Trophoblast cell (in vitro differentiated cells and primary cell): Measurements from ENCODE around the gene IMMP2L.

ENCODE experiments used
- DNase-seq, 2 donors: peaks; one replicate each; pipeline ENCODE4 v3.0.0-alpha.2; 2016
- H2AFZ ChIP-seq: 2 replicates; pipeline ENCODE4 v1.6.1; 2013; ENCODE audit warnings: low read length, moderate library complexity, mild to moderate bottlenecking; ENCODE audit not compliant: insufficient read depth, poor library complexity
- H2AK5ac ChIP-seq: 2 replicates; pipeline ENCODE4 v1.6.1; 2013; ENCODE audit warnings: mild to moderate bottlenecking, low read length
- H2BK120ac ChIP-seq: 2 replicates; pipeline ENCODE4 v1.6.1; 2013; ENCODE audit warnings: low read length, mild to moderate bottlenecking, moderate library complexity; ENCODE audit not compliant: insufficient read depth, poor library complexity
- H2BK12ac ChIP-seq: 2 replicates; pipeline ENCODE4 v1.6.1; 2013; ENCODE audit warnings: mild to moderate bottlenecking, low read length, moderate library complexity
- H2BK5ac ChIP-seq: 2 replicates; pipeline ENCODE4 v1.6.1; 2013; ENCODE audit warnings: low read length, low read depth, moderate library complexity, mild to moderate bottlenecking; ENCODE audit not compliant: poor library complexity
- H3K14ac ChIP-seq: 2 replicates; pipeline ENCODE4 v1.6.1; 2013; ENCODE audit warnings: mild to moderate bottlenecking, low read length
- H3K18ac ChIP-seq: 2 replicates; pipeline ENCODE4 v1.6.1; 2013; ENCODE audit warnings: mild to moderate bottlenecking, low read length
- H3K23ac ChIP-seq: 2 replicates; pipeline ENCODE4 v1.6.1; 2013; ENCODE audit warnings: low read length
- H3K27ac ChIP-seq: 2 replicates; pipeline ENCODE4 v1.5.1; 2013; ENCODE audit warnings: low read depth, mild to moderate bottlenecking, inconsistent platforms, low read length, moderate library complexity
- H3K27me3 ChIP-seq: 2 replicates; pipeline ENCODE4 v1.6.1; 2013; ENCODE audit warnings: inconsistent platforms, mild to moderate bottlenecking, low read length, moderate library complexity; ENCODE audit not compliant: insufficient read depth
- H3K36me3 ChIP-seq, 2 experiments: 1 replicate in 1 of 2; 2 replicates in 1 of 2; pipeline ENCODE4 v1.6.1; 2013; ENCODE audit warnings: low read length in 2 of 2, mild to moderate bottlenecking in 2 of 2, moderate library complexity in 1 of 2; ENCODE audit not compliant: insufficient read depth in 2 of 2, control insufficient read depth in 1 of 2
- H3K4ac ChIP-seq: 2 replicates; pipeline ENCODE4 v1.6.1; 2013; ENCODE audit warnings: low read depth, mild to moderate bottlenecking, low read length, moderate library complexity
- H3K4me1 ChIP-seq, 2 experiments: 1 replicate in 1 of 2; 2 replicates in 1 of 2; pipeline ENCODE4 v1.6.1; 2013; ENCODE audit warnings: low read length in 2 of 2, mild to moderate bottlenecking in 2 of 2, moderate library complexity in 1 of 2; ENCODE audit not compliant: insufficient read depth in 2 of 2, control insufficient read depth in 1 of 2
- H3K4me2 ChIP-seq: 2 replicates; pipeline ENCODE4 v1.6.1; 2013; ENCODE audit warnings: inconsistent platforms, mild to moderate bottlenecking, low read length, moderate library complexity
- H3K4me3 ChIP-seq: 2 replicates; pipeline ENCODE4 v1.5.1; 2013; ENCODE audit warnings: mild to moderate bottlenecking, low read depth, low read length, inconsistent platforms
- H3K79me1 ChIP-seq: one replicate; pipeline ENCODE4 v1.6.1; 2013; ENCODE audit warnings: low read length
- H3K79me2 ChIP-seq: 2 replicates; pipeline ENCODE4 v1.6.1; 2013; ENCODE audit warnings: low read length, mild to moderate bottlenecking; ENCODE audit not compliant: control insufficient read depth, insufficient read depth, poor library complexity
- H3K9ac ChIP-seq: 2 replicates; pipeline ENCODE4 v1.6.1; 2013; ENCODE audit warnings: mild to moderate bottlenecking, low read length
- H3K9me3 ChIP-seq: 2 replicates; pipeline ENCODE4 v1.6.1; 2013; ENCODE audit warnings: low read depth, mild to moderate bottlenecking, control low read depth, inconsistent platforms, low read length; ENCODE audit not compliant: insufficient read depth
- H4K12ac ChIP-seq: 2 replicates; pipeline ENCODE4 v1.6.1; 2013; ENCODE audit warnings: low read depth, mild to moderate bottlenecking, low read length, moderate library complexity
- H4K8ac ChIP-seq: 2 replicates; pipeline ENCODE4 v1.6.1; 2013; ENCODE audit warnings: low read depth, mild to moderate bottlenecking, low read length, moderate library complexity
- H4K91ac ChIP-seq: one replicate; pipeline ENCODE4 v1.6.1; 2013; ENCODE audit warnings: low read depth, mild to moderate bottlenecking, low read length, moderate library complexity
- WGBS: extraction: QIAGEN DNeasy Blood & Tissue Kit; methylation state at CpG from one replicate; pipeline ENCODE4 v1.1.7; 2013; ENCODE audit warnings: missing lambda C conversion rate; ENCODE audit not compliant: insufficient read length, insufficient coverage; ENCODE audit errors: extremely low coverage; 5-methylcytosine and 5-hydroxymethylcytosine counted together

The IMMP2L gene

DNA sequence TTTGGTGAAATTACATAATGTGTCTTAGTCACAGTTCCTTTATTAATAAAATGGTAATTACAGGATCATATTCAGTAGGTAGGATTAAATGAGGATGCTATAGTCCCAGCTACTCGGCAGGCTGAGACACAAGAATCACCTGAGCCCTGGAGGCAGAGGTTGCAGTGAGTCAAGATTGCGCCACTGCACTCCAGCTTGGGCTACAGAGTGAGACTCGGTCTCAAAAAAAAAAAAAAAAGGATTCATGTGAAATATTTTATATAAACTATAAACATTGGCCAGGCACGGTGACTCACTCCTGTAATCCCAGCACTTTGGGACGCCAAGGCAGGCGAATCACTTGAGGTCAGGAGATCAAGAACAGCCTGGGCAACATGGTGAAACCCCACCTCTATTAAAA lies 197.9 kb downstream of the IMMP2L start:
- H2AK5ac ChIP-seq, result no peak overlapping the region
- H3K27ac ChIP-seq, result no peak overlapping the region
- no peak overlapping the region for H3K9ac ChIP-seq
- no peak overlapping the region for H2BK12ac ChIP-seq
- H3K79me2 ChIP-seq, result no peaks in the 10 kb centered on the region
- H2BK5ac ChIP-seq, result no peak overlapping the region
- no peak overlapping the region for H4K8ac ChIP-seq
- H3K4me2 ChIP-seq, result no peak overlapping the region
- no peak overlapping the region for H3K4ac ChIP-seq
- H3K79me1 ChIP-seq, result no peaks in the 10 kb centered on the region
- no peak overlapping the region for H3K23ac ChIP-seq
- no peak overlapping the region for H2BK120ac ChIP-seq
- no peak overlapping the region for H3K14ac ChIP-seq
- no peak overlapping the region for H3K4me3 ChIP-seq
- H2AFZ ChIP-seq, result no peak overlapping the region
- no peak overlapping the region for H4K12ac ChIP-seq
- H3K18ac ChIP-seq, result no peak overlapping the region
- no CpG with 5 or more reads among the region's 6 CpGs for WGBS
- peak; percentile 16 to 37 for DNase-seq
- no peaks in the 10 kb centered on the region for H3K27me3 ChIP-seq
- H3K4me1 ChIP-seq, result no peaks in the 10 kb centered on the region
- H3K36me3 ChIP-seq, result no peaks in the 10 kb centered on the region
- H3K9me3 ChIP-seq, result no peaks in the 10 kb centered on the region
- H4K91ac ChIP-seq, result no peak overlapping the region

DNA sequence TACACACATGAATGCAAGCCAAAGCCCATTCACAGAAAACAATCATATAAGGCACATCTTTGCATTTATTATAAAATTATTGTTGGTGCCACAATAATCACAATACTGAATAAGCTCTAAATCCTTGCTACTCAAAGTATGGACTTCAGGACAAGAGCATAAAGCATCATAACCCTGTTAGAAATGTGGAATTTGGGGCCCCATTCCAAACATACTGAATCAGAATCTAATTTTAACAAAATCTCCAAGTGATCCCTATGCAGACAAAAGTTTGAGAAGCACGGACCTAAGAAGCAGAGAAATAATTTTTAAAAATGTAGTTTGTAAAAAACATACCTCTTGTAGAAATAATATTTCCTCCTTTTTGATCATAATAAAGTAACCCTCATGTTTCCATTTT lies 199.2 kb downstream of the IMMP2L start:
- no peaks in the 10 kb centered on the region for H3K27me3 ChIP-seq
- no peak overlapping the region for H3K23ac ChIP-seq
- H3K14ac ChIP-seq, result no peak overlapping the region
- no peaks in the 10 kb centered on the region for H3K9me3 ChIP-seq
- no peak overlapping the region for H2AFZ ChIP-seq
- H3K4ac ChIP-seq, result no peak overlapping the region
- H3K27ac ChIP-seq, result no peak overlapping the region
- H3K9ac ChIP-seq, result no peak overlapping the region
- no peaks in the 10 kb centered on the region for H3K36me3 ChIP-seq
- no peak overlapping the region for H4K91ac ChIP-seq
- no peak for DNase-seq
- WGBS, result no CpG with 5 or more reads among the region's 1 CpG
- H3K79me2 ChIP-seq, result no peaks in the 10 kb centered on the region
- H3K4me2 ChIP-seq, result no peak overlapping the region
- no peak overlapping the region for H4K8ac ChIP-seq
- no peak overlapping the region for H2BK120ac ChIP-seq
- no peak overlapping the region for H2BK5ac ChIP-seq
- H3K18ac ChIP-seq, result no peak overlapping the region
- H2BK12ac ChIP-seq, result no peak overlapping the region
- H2AK5ac ChIP-seq, result no peak overlapping the region
- no peak overlapping the region for H3K4me3 ChIP-seq
- no peak overlapping the region for H4K12ac ChIP-seq
- no peaks in the 10 kb centered on the region for H3K4me1 ChIP-seq
- H3K79me1 ChIP-seq, result no peaks in the 10 kb centered on the region

DNA sequence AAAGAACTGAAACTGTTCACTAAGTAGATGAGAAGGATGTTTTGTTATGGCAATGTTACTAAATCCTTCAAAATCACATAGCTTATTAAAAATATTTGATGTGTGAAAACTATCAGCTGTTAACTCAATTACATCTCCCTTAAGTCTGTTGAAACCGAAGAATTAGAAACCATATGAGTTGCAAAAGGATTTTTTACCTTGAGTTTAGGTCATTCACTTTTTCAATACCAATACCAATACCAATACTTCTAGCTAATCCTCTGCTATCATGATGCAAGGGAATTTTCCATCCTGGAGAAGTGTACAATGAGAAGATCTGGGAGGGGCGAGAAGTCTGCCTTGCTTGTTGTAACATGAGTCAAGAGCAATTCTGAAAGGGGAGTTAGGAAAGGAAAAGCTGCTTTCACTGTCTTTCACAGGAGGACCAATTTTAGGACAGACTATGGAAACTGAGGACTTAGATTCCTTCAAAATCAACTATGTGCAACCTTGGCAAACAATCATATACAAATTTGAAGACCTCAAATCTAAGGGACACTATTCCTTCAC lies 199.7 kb downstream of the IMMP2L start:
- Histone ChIP-seq H3K23ac (no peak overlapping the region), H3K4me1 (peaks cover 0 to 1% of the 10 kb centered on the region in 2 experiments), H3K14ac (no peak overlapping the region), H4K8ac (no peak overlapping the region), H3K79me2 (no peaks in the 10 kb centered on the region), H3K9ac (no peak overlapping the region), H4K12ac (no peak overlapping the region), H3K4me2 (no peak overlapping the region), H2BK5ac (no peak overlapping the region), H3K18ac (no peak overlapping the region), H2BK12ac (no peak overlapping the region), H2BK120ac (no peak overlapping the region), H3K27ac (no peak overlapping the region), H2AFZ (no peak overlapping the region), H3K27me3 (no peaks in the 10 kb centered on the region), H3K9me3 (no peaks in the 10 kb centered on the region), H3K4me3 (no peak overlapping the region), H4K91ac (no peak overlapping the region), H3K4ac (no peak overlapping the region), H3K79me1 (no peaks in the 10 kb centered on the region), H2AK5ac (no peak overlapping the region), H3K36me3 (no peaks in the 10 kb centered on the region)
- no CpG with 5 or more reads among the region's 2 CpGs for WGBS
- DNase-seq, result no peak

DNA sequence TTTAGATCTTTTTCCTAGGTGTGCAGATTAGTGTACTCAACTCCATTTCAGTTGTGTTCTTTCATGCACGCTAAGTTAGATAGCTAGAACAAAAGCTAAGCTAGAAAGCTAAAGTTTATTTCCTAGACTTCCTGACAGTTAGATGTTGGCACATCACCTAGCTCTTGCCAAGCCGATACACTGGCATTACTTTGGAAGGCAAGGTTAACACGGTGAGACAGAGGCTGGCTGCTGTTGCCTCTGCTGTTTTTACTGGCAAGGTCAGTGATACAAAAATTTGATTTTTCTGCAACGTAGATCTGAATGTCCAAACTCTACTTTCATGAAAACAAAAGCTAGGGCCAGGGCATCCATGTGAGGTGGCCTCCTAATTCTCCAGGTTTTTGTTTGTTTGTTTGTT lies 203.4 kb downstream of the IMMP2L start:
- Histone ChIP-seq H2AFZ (no peak overlapping the region), H3K4me1 (peaks cover 0 to 1% of the 10 kb centered on the region in 2 experiments), H3K14ac (no peak overlapping the region), H3K27me3 (no peaks in the 10 kb centered on the region), H3K23ac (no peak overlapping the region), H3K4me3 (no peak overlapping the region), H2BK5ac (no peak overlapping the region), H3K4ac (no peak overlapping the region), H4K8ac (no peak overlapping the region), H4K91ac (no peak overlapping the region), H3K4me2 (no peak overlapping the region), H3K27ac (no peak overlapping the region), H3K79me2 (no peaks in the 10 kb centered on the region), H3K9ac (no peak overlapping the region), H3K9me3 (no peaks in the 10 kb centered on the region), H3K79me1 (no peaks in the 10 kb centered on the region), H3K18ac (no peak overlapping the region), H2BK120ac (no peak overlapping the region), H2AK5ac (no peak overlapping the region), H4K12ac (no peak overlapping the region), H2BK12ac (no peak overlapping the region), H3K36me3 (no peaks in the 10 kb centered on the region)
- DNase-seq, result no peak
- WGBS, result no CpG with 5 or more reads among the region's 4 CpGs
